ENCODE results near the gene ZMYM2.

The ZMYM2 gene

GRCh38 chr13:20131057-20131832 is 172.7 kb downstream of the ZMYM2 start:
- DNase-seq (ENCODE audit: low read depth in 2 of 2, low spot score in 1 of 2), result no peak

DNA sequence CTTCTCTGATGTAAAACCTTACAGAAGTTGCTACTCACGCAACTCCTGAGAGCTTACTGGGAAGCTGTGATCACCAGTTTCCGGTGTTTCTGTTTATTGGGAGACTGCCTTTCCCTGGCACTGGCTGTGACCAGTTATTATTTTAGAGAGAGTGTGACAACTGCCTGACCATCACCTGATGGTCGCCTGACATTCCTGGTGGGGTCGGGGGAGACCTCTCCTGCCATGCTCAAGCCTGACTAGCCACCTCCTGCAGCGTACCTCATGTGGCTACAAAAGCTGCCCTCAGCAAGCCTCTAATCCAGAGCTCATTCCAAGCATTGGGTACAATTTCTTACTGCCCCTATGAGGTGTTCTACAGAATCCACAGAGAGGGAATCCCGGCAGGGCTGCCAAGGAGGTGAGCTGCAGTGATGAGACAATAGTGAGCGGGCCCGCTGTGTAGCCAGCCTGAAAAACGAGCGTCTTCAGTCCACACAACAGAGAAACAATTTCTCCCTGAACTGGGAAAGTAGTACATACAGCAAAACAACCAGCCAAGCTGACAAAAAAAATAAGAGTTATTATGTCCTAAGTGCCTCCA is 173.6 kb downstream of the ZMYM2 start:
- DNase-seq (ENCODE audit: low read depth in 2 of 2, low spot score in 1 of 2), result no peak

DNA sequence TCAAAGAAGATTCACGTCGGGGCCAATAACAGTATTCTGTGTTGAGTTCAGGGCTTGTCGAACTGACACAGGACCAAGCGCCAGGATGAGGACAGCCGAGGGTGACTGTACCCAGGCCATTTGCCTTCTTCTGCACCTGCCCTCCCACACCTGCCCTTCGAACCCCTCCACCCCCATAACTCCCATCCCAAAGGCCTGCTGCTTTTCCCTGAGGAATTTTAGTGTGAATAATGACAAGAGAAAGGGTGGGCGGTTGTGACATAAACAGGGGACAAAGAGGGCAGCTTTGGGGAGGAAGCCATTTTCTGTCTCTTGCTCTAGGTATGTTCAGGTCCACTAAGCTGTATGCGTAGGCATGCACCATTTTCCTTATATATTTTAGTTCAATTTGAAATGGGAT is 176.2 kb downstream of the ZMYM2 start:
- no peak for DNase-seq (ENCODE audit: low read depth in 2 of 2, low spot score in 1 of 2)

DNA sequence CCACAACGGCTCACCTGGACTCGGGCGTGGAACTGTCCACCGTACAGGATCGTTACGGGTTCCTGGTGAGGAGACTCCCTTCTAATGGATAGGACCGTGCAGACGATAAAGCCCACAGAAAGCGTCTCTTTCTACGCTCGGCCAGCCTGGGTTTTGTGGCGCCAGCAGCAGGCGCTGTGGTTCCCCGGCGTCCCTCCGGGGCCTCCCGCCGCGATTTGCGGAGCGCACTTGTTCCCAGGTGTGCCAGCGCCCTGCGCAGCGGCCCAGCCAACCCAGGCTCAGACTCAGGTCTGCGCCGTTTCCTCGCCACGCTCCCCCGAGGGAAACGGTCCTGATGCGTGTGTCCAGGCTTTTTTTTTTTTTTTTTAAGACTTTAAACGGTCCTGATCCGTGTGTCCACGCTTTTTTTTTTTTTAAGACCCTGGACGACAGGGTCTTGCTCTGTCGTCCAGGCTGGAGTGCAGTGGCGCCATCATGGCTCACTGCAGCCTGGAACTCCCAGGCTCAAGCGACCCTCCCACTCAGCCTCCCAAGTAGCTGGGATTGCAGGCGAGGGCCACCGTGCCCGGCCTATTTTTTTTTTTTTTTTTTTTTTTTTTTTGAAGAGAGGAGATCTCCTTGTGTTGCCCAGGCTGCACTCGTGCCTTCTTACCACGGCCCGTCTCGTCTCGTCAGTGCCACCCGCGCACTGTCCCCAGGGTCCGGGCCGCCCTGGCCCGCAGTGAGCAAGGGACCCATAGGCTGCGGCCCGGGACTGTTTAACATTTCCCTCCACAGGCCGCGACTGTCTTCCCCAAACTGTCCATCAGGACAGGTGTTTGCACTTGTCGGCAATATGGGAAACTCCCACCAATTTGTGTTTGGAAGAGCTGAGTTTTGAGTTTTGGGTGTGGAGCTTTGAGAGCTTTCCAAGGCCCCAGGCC is 178.5 kb downstream of the ZMYM2 start:
- no peak for DNase-seq (ENCODE audit: low read depth in 2 of 2, low spot score in 1 of 2)

DNA sequence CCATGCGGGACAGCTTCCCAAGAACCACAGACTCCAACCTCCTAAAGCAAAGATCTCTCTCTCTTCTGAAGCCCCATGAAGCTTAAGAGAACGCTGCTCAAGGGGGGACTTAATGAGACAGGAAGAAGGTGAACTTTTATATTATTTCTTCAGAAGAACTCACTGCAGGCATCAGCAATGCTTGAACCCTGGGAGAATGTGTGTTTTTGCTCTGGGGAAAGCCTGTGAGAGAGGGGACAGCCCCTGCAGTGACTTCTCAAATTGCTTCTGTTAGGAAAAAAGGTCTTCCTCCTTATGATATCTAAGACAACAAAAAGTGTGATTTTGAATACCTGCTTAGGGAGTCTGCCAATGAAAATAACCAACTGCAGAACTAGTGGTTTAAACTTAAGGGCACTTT is 179.3 kb downstream of the ZMYM2 start:
- no peak for DNase-seq (ENCODE audit: low read depth in 2 of 2, low spot score in 1 of 2)

GRCh38 chr13:20140487-20140886 is 182.0 kb downstream of the ZMYM2 start:
- no peak for DNase-seq (ENCODE audit: low read depth in 2 of 2, low spot score in 1 of 2)

All from stimulated activated CD8-positive, alpha-beta memory T cell treated with anti-CD3 and anti-CD28 coated beads, Interleukin-4, amount 100 ng/mL, for 4 hours (primary cell).